GM12878 (cell line): ENCODE data around the gene ELL2. TPM values are rescaled to one million over a fixed set of nuclear protein-coding genes. Genes with fewer than 3 reads are reported as not detected.

ENCODE experiments used
- CTCF ChIP-seq, 3 experiments: IDR thresholded peaks in 2 of 3; conservative IDR thresholded peaks in 1 of 3; 2 replicates each; pipeline ENCODE4 v1.5.1; 2011; ENCODE audit warnings: low read depth in 3 of 3, low read length in 3 of 3, mild to moderate bottlenecking in 3 of 3, control low read depth in 2 of 3, moderate library complexity in 2 of 3, inconsistent platforms in 1 of 3, mixed read lengths in 1 of 3; ENCODE audit not compliant: control insufficient read depth in 2 of 3, insufficient read depth in 1 of 3; ENCODE audit errors: extremely low read depth in 1 of 3
- EZH2 ChIP-seq: IDR thresholded peaks from 2 replicates; pipeline ENCODE4 v1.6.1; 2012; ENCODE audit warnings: low read depth, mild to moderate bottlenecking, control low read depth, inconsistent platforms, low read length, borderline replicate concordance; ENCODE audit not compliant: control insufficient read depth
- RBBP5 ChIP-seq: fragments of 200-600 bp; sonication (generic); conservative IDR thresholded peaks from 2 replicates; pipeline ENCODE4 v1.6.1; 2016
- ZBTB11 ChIP-seq: fragments of 450-650 bp; formaldehyde crosslinking; IDR thresholded peaks from 2 replicates; pipeline ENCODE4 v1.5.0; 2022; ENCODE audit warnings: mild to moderate bottlenecking, missing genetic modification characterization
- polyA plus RNA-seq, 11 experiments: library from polyadenylated mRNA; depleted of rRNA in 4 of 11; unstranded in 6 of 11; stranded (reverse) in 5 of 11; fragments of >200 nt; fragmentation: Nextera tagmentation in 4 of 11; fragmentation: Illumina TruSeq in 1 of 11; extraction: Ambion mirVana in 4 of 11; extraction: Trizol in 1 of 11; gene quantifications; 1 replicate in 1 of 11; 2 replicates in 10 of 11; pipeline versions ENCODE4 v1.2.1 to v1.2.3, GENCODE V29; 2011 to 2016; ENCODE audit warnings: inconsistent platforms in 2 of 11, missing spikeins in 2 of 11, low read depth in 1 of 11
- total RNA-seq, 4 experiments: library from RNA; depleted of rRNA in 3 of 4; stranded (reverse); fragments of >200 nt in 3 of 4; fragmentation: Illumina TruSeq in 1 of 4; extraction: Trizol in 1 of 4; gene quantifications; 2 replicates each; pipeline versions ENCODE4 v1.2.1 to v1.2.3, GENCODE V29; 2013 to 2021

The ELL2 gene
- total and polyA plus RNA-seq, 10 of the 15 experiments (the other 5 are each of a cell fraction or from before 2014, with no cell fraction given): 24.2 to 91.4 (median 57.4) TPM

- peak; percentile 33; the same call in 1 of the 2 replicates for TF ChIP-seq ZBTB11 (CRISPR knock-in tag)
- no peak for TF ChIP-seq EZH2
- TF ChIP-seq CTCF (IDR thresholded peaks at IDR 0.05 in 2 of 3, conservative IDR thresholded peaks at IDR 0.05 in 1 of 3; ENCODE audit: control insufficient read depth in 2 of 3, extremely low read depth in 1 of 3, insufficient read depth in 1 of 3, low read depth in 3 of 3, low read length in 3 of 3): peak in 2 of 3 experiments; percentile 13 to 25; a peak in 3 of 6 replicates
- TF ChIP-seq RBBP5: no peak
These were observed 1.6 kb downstream of the ELL2 start (continued) for GRCh38 chr5:95959888-95960666.
